HUDEP-2 (cell line): ENCODE data around the gene UBE2G2.
A peak's percentile ranks its signal among the peaks of the same experiment; 100 is the strongest.

Experiments used
- DNase-seq, 76 experiments: peaks; one replicate each; lab custom pipeline; 2025; ENCODE audit not compliant: unreplicated experiment in 76 of 76; lab: John Stamatoyannopoulos, UW

UBE2G2 gene

GRCh38 chr21:44766818-44767354 lies 34.7 kb downstream of the UBE2G2 start:
- peak in 1 of 76 experiments; percentile 13 for DNase-seq

- no peak for DNase-seq
Observed at GRCh38 chr21:44766014-44766817, 35.4 kb downstream of the UBE2G2 start.

- peak in 70 of 76 experiments; percentile 18 to 88 (median 64) for DNase-seq
Observed at GRCh38 chr21:44765231-44766013, 36.2 kb downstream of the UBE2G2 start.

- DNase-seq = peak in 34 of 76 experiments; percentile 13 to 58 (median 32)
Observed at GRCh38 chr21:44764319-44765230, 37.0 kb downstream of the UBE2G2 start.

- DNase-seq = no peak
Observed at GRCh38 chr21:44763451-44764318, 37.9 kb downstream of the UBE2G2 start.

GRCh38 chr21:44763050-44763378 lies 38.6 kb downstream of the UBE2G2 start:
- no peak for DNase-seq

GRCh38 chr21:44762221-44763049 lies 39.2 kb downstream of the UBE2G2 start:
- DNase-seq = no peak

- DNase-seq = no peak
Observed at GRCh38 chr21:44761747-44762208, 39.8 kb downstream of the UBE2G2 start.

- DNase-seq = no peak
Observed at GRCh38 chr21:44761011-44761729, 40.5 kb downstream of the UBE2G2 start.

- DNase-seq = no peak
Observed at GRCh38 chr21:44760376-44760775, 41.2 kb downstream of the UBE2G2 start.

GRCh38 chr21:44759628-44760285 lies 41.9 kb downstream of the UBE2G2 start:
- DNase-seq = no peak

- DNase-seq = no peak
Observed at GRCh38 chr21:44758781-44759627, 42.6 kb downstream of the UBE2G2 start.

GRCh38 chr21:44758141-44758561 lies 43.5 kb downstream of the UBE2G2 start:
- DNase-seq = no peak

- no peak for DNase-seq
Observed at GRCh38 chr21:44757731-44758130, 43.9 kb downstream of the UBE2G2 start.

GRCh38 chr21:44756423-44757185 lies 45.0 kb downstream of the UBE2G2 start:
- DNase-seq = no peak

GRCh38 chr21:44755227-44755626 lies 46.4 kb downstream of the UBE2G2 start:
- DNase-seq = no peak
